Gastrocnemius medialis (tissue), 4 donors: ENCODE measurements around the gene TTR.

Experiments used
- CTCF ChIP-seq, 5 experiments: fragments of 450-650 bp in 3 of 5; fragments of 200-600 bp in 2 of 5; sonication (generic) in 2 of 5; IDR thresholded peaks in 4 of 5; conservative IDR thresholded peaks in 1 of 5; 1 replicate in 4 of 5; 2 replicates in 1 of 5; pipeline ENCODE4 v1.5.1; 2016 to 2019; ENCODE audit warnings: antibody characterized with exemption in 5 of 5, mild to moderate bottlenecking in 3 of 5, moderate library complexity in 3 of 5
- POLR2A ChIP-seq, 2 donors: fragments of 450-650 bp; IDR thresholded peaks; one replicate each; pipeline ENCODE4 v1.6.1; 2017; ENCODE audit warnings: antibody characterized with exemption in 2 of 2, mild to moderate bottlenecking in 2 of 2, moderate library complexity in 2 of 2

- TF ChIP-seq POLR2A (IDR thresholded peaks at IDR 0.05) (no peak), CTCF (IDR thresholded peaks at IDR 0.05 in 4 of 5, conservative IDR thresholded peaks at IDR 0.05 in 1 of 5) (no peak)
Observed at GRCh38 chr18:31619291-31619690, 27.6 kb downstream of the TTR start.
